HG03378 (cell line): ENCODE measurements around the gene COL4A6.

Experiments used
- ATAC-seq: cut with Tn5 transposase; IDR thresholded peaks from one replicate; pipeline ENCODE4 v1.9.1; 2021; ENCODE audit warnings: mild to moderate bottlenecking, moderate library complexity; ENCODE audit not compliant: unreplicated experiment

The COL4A6 gene

DNA sequence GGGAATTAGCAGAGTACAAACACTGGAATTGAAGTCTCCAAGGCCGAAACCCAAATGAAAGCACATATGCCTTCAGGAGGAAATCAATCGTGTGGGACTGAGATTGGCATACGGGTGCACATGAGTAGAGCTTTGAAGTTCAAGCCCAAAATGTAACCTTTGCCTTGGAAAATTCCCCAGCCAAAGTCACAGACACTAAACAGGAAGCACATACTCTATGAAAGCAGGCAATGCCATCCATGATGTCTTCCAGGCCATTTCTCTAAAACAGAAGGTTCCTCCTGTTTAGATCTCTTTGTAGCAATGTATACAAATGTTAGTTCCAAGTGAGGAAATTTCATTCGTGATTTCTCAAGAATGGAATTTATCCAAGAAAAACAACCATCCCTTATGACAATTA, 162.5 kb downstream of the COL4A6 start:
- no peak for ATAC-seq

DNA sequence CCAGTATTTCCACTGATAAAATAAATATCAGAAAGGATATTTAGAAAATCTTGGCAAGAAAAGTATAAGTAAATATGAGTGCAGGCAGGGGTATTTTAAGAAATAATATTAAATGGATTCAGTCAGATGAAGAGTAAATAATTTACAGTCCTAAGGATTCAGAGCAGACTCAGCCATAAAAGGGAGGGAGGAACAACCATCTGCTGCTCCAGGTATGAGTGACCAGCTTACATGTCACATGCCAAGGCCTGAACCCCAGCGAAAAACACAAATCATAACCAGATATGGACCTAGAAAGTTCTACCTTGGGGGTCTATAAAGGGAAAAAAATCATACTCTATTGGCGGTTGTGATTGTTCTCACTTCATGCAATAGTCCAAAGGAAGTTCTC, 166.8 kb downstream of the COL4A6 start:
- ATAC-seq, result peak; percentile 52

DNA sequence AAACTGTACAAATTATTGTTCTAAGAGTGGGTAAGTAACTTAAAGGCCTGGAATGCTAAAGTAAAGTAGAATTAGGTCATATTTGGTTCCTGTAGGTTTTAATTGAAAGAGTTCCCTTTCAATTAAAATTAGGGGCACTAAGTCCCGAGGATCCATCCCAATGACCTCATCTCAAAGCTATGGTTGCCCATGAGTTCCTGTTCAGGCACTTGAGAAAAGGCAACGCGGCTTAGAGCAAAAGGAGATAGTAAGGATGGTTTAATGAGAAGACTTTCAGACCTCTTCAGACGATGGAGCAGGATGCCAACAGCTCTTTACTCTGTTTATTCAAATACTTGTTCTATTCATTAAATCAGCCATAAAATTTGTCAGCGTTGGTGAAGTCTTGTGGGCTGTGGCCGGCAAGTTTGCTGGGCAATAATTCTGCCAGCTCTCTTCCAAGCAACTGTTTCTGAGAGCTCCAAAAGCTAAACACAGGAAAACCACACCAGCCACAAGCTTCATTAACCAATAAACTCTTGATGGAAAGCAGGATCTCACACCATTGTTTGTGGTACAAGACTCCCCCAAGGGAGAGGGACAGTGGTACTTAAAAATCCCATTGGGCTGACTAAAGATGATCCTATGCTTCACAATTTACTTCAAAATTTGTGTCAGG, 167.4 kb downstream of the COL4A6 start:
- peak; percentile 67 for ATAC-seq

DNA sequence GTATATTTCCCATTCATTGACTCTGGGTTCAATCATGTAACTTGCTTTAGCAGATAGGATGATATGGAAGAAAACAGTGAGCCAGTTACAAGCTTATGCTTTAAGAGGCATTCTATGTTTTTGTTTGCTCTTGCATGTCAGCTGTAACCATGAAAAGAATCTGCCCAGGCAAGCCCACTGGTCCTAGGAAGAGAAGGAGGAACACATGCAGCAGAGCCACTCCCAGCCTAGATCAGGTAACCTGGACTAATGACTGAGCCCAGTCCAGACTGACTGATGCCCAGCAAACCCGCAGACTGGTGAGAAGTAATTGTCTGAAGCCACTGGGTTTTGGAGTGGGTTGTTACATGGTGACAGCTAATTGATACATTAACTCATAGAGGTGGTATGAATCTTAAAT, 167.9 kb downstream of the COL4A6 start:
- ATAC-seq, result no peak

DNA sequence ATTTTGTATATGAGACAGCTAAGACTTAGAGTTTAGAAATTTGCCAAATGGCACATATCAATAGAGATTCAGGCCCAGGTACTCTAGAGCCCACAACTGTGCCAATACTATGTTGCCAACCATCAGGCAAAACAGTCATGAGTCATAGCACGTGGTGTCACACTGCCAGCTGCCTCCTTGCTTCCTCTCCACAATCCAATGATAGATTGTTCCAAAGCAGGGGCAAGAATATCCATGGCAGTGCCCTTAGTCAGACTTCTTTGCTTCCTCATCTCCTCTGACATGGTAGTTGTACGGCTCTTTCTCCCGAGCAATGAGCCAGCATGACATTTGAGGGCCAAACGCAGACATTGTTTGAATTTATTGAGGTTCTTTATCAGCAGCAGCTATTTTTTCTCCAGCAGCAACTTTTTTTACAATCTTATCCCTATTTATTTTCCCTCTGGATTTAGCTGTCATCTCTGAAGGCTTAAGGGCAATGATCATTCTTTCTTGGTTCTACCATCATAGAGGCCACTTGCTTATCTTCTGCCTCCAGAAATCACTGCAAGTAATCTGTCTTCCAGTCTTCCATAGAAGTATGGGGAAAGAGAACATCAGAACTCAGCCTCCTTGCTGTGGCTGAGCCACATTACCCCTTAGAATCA, 169.7 kb downstream of the COL4A6 start:
- no peak for ATAC-seq

DNA sequence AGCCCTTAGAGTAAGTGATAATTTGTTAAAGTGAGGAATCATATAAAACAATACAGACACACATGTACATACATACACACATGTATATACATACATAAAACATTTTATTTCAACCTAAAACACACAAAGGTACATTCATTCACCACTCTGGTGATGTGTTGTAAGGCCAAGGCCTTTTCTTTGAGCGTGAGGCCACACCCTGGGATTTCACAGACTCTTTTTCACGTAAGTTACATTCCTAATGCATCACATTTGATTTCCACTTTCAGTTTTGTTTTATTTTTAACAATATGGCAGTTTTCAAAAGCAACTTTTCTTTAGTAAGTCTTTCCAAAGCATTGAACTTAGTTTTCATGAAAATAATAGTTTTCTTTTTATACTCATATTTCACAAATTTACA, 170.7 kb downstream of the COL4A6 start:
- ATAC-seq, result no peak

DNA sequence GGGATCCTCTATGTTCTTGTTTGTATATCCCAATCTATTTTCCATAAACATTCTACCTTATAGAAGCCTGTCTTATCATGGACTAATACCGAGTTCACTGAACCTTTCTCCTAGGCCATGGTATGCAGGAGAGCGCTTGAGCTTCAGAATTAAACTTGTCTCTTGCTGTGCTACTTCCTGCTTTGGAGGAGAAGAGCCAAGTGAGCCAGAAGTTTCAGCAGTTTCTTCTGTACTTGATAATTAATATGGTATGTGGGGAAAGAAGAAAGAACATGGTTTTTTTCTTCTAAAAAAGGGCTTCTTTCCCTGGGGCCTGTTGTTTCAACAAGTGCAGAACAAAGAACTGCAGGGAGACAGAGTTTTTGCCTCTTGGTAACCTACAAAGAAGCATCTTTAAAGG, 173.8 kb downstream of the COL4A6 start:
- ATAC-seq, result no peak

DNA sequence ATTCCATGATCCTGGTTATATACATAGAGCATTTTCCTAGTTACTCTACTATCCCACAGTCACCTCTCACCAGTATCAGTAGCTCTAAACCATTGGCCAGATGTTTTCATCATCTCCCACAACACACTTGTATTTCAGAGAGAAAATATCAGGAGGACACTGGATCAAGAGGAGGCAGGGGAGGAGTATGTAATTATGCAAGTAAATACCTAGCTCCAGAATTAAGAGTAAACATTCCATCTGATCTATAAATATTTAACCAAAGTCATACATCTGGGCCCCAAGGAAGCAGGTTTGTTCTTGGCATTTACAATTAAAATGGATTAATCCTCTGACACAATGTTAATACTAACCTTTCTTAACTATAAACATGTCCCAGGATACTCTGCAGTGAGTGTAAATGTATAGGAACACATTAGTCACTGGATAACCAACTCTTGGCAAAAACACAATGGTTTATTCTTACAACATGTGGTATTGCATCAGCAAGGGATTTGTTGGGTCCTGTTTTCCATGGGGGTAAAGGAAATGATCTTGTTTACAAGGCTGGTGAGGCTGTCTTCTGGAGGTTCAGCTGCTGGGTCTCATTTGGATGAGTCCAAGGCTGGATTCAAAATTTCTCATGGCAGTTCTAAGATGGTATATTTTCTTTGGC, 176.5 kb downstream of the COL4A6 start:
- ATAC-seq, result no peak

DNA sequence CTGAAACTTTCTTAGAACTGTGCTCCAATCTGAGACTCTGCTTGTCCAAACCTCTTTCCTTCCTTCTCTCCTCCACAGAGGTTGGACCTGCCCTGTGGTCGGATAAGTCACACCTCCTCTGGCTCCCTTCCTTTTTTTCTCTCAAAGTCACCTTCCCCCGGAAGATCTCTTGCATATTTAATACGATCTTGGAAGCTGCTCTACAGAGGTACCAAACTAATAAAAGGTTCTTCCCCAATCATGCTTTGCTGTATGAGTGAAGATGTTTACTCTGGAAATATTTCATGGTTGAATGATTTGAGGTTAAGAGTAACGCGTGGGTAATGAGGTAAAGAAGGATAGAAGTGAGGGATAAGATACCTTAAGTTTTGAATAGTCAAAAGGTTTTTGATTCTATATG, 180.7 kb downstream of the COL4A6 start:
- no peak for ATAC-seq

DNA sequence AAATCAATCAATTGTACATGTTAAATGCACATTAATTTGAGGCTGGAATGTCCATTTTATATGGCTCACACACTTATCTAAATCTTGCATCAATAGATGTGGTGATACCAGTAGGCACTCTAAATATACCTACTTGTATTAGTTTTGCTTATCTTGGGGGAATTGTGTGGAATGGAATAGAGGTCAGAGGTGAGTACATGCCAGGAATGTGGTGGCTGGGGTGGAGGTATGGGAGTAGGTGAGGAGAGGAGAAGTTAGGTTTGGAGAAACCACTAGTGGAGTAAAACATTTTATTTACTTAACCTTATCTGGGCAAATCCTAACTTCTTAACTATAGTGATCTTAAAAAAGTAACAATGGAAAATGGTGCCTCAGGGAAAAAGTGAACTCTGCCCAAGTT, 183.6 kb downstream of the COL4A6 start:
- ATAC-seq, result no peak

DNA sequence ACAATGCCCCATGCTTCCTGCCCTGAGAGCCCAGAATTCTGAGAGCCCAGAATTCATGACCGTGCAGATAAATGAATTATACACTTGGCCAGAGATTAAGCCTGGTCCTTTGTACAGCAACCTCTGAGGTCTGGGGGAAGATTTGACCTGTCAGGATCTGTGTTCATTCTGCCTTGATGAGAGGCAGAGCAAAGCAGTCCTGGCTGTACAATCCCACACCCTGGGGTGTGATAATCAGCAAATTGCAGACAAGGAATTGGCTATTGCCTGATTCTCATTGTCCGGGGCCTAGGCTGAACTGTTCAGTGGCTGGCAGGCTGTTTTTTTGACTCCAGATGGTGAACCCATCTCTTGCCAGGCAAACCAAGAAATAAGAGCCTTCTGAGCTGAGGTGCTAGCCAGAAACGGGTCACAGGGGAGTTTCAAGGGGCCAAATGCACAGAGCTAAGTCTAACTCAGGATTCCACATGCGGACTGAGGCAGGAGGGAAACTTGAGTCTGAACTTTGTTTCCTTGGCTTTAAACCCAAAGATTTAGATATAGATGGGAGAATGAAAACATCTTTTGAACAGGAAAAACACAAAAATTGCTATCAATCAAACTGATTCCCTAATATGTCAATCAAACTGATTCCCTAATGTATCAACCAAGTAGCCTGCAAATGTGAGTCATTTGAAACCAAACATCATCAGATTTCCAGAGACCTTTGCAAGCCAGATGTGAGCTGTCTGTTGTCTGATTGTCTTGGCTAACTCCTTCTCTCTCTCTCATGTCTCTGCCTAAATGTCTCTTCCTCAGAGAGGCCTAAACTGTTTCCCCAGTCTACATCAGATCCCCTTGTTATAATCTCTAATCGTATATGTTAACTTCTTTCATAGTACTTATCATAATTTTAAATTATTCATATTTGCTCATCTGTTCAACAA, 187.3 kb downstream of the COL4A6 start:
- no peak for ATAC-seq

DNA sequence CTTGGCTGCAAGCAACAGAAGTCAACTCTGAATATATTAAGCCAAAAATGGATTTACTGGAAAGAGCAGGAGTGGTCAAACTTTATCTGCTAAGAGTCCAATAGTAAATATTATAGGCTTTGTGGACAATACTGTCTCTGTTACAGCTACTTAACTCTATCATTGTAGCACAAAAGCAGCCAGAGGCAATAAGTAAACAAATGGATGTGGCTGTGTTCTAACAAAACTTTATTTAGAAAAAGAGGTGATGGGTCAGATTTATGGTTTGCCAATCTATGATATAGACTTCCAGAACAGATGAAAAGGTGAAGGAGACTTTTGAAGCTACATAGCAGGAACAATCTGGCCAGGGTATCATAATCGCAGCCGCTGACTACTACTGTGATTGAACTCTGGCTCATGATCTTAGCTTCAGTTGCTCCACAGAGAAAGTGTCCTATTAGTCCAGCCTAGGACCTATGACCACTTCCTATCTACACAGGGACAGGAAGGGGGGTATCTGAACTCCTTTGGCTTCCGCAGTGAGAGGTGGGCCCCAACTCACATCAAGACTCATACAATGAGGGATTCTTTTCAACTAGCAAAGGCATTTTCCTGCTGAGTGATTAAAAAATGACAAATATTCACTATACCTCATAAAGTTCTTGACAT, 191.8 kb downstream of the COL4A6 start:
- ATAC-seq, result no peak

DNA sequence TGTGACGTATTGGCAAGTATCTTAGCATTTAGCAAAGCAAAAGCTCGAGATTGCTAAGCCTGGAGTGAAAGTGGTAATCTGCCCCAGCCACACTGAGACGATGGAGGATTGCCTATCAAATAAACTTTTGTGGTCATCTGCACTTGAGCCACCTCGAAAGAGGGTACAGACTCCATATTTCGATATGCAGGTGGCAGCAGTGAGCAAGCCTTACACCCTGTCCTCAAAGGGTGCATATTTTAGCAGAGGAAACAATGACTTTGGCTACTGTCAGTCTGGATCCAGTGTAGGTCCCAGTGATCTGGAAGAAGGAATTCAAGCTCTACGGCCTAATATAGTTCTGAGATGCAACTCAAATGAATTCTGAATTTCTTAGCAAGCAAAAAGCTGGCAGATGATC, 192.8 kb downstream of the COL4A6 start:
- ATAC-seq, result no peak

DNA sequence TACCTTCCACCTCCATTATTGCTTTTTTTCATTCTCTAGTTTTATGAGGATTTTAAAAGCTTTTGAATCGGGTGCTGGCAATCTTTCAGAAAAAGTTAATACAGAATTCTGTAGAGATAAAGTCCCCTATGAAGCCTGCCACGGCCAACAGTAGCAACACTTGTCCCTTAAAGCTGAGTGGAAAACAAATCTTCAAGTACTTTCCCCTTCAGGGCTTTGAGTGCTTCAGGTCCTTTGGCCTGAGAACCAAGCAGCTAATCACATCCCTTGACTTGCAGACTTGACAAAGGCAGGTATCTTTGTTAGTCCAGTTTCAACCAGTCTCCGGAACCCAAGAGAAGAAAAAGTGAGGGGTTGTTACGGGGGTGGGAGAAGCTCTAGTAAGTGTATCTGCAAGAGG, 202.2 kb downstream of the COL4A6 start:
- no peak for ATAC-seq

DNA sequence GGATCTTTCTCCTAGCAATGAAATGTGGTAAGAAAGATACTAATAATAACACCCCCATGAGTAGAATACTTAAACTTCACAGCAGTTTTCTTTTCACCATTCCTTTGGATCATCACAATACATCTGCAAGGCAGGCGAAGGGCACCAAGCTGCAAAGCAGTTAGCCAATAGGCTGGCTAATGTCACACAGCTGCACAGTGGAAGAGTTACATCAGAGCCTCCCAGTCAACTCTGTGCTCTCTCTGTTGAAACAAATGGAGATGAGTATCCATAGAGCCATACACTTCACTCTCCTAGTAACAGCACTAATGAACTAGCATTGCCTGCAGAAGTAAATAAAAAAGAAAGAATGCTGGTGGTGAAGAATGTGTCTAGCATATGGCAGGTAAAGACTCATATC, 207.6 kb downstream of the COL4A6 start:
- no peak for ATAC-seq

DNA sequence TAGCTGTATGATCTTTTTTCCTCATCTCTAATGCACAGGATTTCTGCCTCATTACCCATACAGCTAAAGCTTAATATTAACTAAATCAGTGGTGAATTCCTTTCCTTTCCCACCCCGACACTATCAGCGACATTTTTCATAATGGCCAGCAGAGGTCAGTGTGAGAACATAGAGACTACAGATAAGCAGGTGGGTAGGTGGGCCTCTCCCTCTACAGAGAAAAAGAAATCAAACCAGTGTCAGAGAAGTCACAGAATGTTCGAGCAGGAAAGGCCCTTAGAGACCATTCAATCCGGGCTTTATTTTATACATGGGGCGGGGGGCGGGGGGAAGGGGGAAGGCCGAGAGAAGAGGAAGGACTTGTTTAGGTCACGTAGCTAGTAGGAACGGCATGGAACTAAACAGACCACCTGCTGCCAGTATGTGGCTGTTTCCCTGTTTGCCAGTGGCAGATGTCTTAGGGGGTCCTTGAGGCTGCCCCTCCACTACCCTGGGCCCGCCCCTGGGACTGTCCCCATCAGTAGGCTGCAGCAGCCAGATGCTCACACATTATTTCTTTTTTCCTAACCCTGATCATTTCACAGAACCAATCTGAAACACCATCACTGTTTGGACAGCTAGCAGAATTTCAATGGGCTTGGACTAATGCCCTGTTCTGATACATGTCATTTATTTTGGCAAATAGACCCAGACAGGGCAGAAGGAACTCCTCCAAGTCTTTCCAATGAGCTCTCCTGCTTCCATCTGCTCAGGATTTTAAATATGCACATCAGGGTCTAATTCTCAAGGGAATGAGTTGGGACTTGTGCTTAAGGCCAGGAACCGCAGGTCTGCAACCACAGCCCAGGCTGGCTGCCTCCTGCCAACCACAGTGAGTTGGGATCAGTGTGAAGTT, 213.2 kb downstream of the COL4A6 start:
- peak; percentile 72 for ATAC-seq

DNA sequence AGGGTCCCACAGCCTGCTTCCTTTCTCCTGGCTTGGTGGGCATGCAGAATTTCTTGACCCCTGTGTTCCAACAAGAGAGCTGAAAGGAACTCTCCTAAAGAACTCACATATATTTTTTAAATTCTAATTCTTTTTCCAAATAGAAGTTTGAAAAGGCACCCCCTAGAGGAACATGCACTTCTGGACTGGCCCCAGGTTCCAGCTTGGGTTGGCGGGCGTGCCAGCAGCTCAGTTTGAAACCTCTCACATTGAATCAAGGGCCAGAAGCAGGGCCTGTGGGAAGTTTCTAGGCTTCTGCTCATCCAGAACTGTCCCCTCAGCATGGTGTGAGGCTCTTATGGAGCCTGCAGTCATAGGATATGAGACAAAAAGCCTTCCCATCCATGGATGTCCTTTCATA, 214.0 kb downstream of the COL4A6 start:
- ATAC-seq, result peak; percentile 3

DNA sequence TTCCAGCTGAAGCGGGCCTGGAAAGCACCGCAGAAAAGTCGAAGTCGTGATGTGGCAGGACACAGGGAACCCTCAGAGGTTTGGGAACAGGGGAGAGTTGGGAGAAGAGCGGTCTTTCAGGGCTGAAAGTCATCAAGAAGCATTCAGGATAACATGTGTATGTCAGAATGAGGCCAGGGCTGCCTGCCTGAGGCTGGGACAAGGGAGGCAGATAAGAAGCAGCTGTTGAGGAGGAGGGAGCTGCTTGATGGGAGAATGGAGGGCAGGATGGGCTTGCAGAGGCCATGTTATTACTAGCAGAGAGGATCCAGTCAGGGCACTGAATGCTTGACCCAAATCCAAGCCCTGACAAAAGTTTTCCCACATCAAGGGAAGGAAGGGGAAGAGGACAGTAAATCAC, 214.6 kb downstream of the COL4A6 start:
- no peak for ATAC-seq

DNA sequence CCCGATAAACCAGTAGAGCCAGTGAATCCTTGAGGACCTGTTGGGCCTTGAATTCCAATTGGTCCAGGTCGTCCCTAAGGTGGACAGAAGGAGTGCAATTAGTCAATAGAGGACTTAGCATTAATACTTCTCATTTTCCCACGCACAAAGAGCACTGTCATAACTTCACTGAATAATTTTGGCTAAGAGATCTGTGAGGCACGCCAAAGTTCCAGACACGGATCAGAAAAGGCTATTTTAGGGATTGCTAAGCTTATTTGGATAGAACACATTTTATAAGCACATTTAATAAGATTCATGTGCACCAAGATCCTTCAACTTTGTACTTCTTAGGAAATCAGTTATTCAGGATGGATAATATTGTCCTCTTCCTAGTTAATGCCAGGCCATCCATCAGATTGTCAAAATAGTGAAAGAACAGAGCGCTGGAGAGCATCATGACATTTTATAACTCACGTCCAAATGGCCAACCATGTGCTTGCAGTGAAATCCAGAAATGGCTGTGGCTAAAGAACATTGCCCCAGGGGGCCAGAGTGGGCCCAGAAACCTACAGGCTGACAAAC, 216.8 kb downstream of the COL4A6 start:
- no peak for ATAC-seq
